ENCODE results near the gene SYNE2.

GRCh38 chr14:63952053-63952932 is 99.5 kb downstream of the SYNE2 start:
- TF ChIP-seq POLR2A (IDR thresholded peaks at IDR 0.05), result no peak
- TF ChIP-seq, protein P1, sequence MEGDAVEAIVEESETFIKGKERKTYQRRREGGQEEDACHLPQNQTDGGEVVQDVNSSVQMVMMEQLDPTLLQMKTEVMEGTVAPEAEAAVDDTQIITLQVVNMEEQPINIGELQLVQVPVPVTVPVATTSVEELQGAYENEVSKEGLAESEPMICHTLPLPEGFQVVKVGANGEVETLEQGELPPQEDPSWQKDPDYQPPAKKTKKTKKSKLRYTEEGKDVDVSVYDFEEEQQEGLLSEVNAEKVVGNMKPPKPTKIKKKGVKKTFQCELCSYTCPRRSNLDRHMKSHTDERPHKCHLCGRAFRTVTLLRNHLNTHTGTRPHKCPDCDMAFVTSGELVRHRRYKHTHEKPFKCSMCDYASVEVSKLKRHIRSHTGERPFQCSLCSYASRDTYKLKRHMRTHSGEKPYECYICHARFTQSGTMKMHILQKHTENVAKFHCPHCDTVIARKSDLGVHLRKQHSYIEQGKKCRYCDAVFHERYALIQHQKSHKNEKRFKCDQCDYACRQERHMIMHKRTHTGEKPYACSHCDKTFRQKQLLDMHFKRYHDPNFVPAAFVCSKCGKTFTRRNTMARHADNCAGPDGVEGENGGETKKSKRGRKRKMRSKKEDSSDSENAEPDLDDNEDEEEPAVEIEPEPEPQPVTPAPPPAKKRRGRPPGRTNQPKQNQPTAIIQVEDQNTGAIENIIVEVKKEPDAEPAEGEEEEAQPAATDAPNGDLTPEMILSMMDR (IDR thresholded peaks at IDR 0.05), result no peak

Data from vagina (tissue), 2 donors.